ENCODE measurements around the gene RFT1.

DNA sequence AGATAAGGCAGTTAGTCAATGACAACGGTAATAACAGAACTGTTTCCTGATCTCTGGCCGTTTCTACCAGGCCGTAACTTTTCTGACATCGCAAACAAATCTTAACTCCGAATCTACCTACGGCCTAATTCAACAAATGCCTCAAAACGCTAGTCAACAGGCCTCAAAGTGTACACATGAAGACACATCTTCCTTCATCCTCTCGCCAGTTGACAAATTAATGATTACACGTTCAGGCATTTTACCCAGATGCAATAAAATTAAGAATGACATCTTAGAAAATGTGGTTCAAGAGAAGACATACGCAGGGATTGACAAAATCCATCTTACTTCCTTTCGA, 85.9 kb downstream of the RFT1 start:
- TF ChIP-seq, protein P1, sequence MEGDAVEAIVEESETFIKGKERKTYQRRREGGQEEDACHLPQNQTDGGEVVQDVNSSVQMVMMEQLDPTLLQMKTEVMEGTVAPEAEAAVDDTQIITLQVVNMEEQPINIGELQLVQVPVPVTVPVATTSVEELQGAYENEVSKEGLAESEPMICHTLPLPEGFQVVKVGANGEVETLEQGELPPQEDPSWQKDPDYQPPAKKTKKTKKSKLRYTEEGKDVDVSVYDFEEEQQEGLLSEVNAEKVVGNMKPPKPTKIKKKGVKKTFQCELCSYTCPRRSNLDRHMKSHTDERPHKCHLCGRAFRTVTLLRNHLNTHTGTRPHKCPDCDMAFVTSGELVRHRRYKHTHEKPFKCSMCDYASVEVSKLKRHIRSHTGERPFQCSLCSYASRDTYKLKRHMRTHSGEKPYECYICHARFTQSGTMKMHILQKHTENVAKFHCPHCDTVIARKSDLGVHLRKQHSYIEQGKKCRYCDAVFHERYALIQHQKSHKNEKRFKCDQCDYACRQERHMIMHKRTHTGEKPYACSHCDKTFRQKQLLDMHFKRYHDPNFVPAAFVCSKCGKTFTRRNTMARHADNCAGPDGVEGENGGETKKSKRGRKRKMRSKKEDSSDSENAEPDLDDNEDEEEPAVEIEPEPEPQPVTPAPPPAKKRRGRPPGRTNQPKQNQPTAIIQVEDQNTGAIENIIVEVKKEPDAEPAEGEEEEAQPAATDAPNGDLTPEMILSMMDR (IDR thresholded peaks at IDR 0.05) = no peak
- TF ChIP-seq POLR2A (IDR thresholded peaks at IDR 0.05) = no peak
